IPS-18c (cell line): ENCODE results near the gene MAP3K2.

Experiments
- H3K4me3 ChIP-seq: 2 replicates; pipeline ENCODE4 v1.7.0; 2013; ENCODE audit warnings: low read depth, mild to moderate bottlenecking, low read length, moderate library complexity; ENCODE audit not compliant: insufficient read depth
- H3K9me3 ChIP-seq: one replicate; pipeline ENCODE4 v1.6.1; 2013; ENCODE audit warnings: mild to moderate bottlenecking, low read length, moderate library complexity; ENCODE audit not compliant: control insufficient read depth, insufficient read depth

MAP3K2 gene

GRCh38 chr2:127302168-127302567, 85.6 kb downstream of the MAP3K2 start:
- Histone ChIP-seq H3K4me3 (no peak overlapping the region), H3K9me3 (no peaks in the 10 kb centered on the region)

GRCh38 chr2:127293748-127294562, 93.8 kb downstream of the MAP3K2 start, which contains the start of gene ERCC3:
TSS of gene ERCC3 (minus strand) at chr2:127294144. CDS start at chr2:127294081, 63 bp downstream.
- no peaks in the 10 kb centered on the region for H3K9me3 ChIP-seq
- peak within 1 kb of the TSS; percentile 96 for H3K4me3 ChIP-seq

GRCh38 chr2:127293386-127293747, 94.4 kb downstream of the MAP3K2 start:
- Histone ChIP-seq H3K4me3 (peak overlapping the region; percentile 96), H3K9me3 (no peaks in the 10 kb centered on the region)

- peaks cover 3% of the 10 kb centered on the region for H3K9me3 ChIP-seq
- H3K4me3 ChIP-seq: no peak overlapping the region
Measured at GRCh38 chr2:127288274-127288673, 99.5 kb downstream of the MAP3K2 start.

- peaks cover 3% of the 10 kb centered on the region for H3K9me3 ChIP-seq
- H3K4me3 ChIP-seq: no peak overlapping the region
Measured at GRCh38 chr2:127283275-127283674, 104.5 kb downstream of the MAP3K2 start.

GRCh38 chr2:127280693-127281092, 107.1 kb downstream of the MAP3K2 start:
- peaks cover 3% of the 10 kb centered on the region for H3K9me3 ChIP-seq
- H3K4me3 ChIP-seq: no peak overlapping the region

GRCh38 chr2:127279781-127280180, 108.0 kb downstream of the MAP3K2 start:
- peaks cover 3% of the 10 kb centered on the region for H3K9me3 ChIP-seq
- no peak overlapping the region for H3K4me3 ChIP-seq

- Histone ChIP-seq H3K9me3 (peaks cover 3% of the 10 kb centered on the region), H3K4me3 (no peak overlapping the region)
Measured at GRCh38 chr2:127278959-127279358, 108.8 kb downstream of the MAP3K2 start.

GRCh38 chr2:127277028-127277427, 110.7 kb downstream of the MAP3K2 start:
- Histone ChIP-seq H3K4me3 (no peak overlapping the region), H3K9me3 (no peaks in the 10 kb centered on the region)

- Histone ChIP-seq H3K9me3 (no peaks in the 10 kb centered on the region), H3K4me3 (no peak overlapping the region)
Measured at GRCh38 chr2:127275789-127276188, 112.0 kb downstream of the MAP3K2 start.

GRCh38 chr2:127275356-127275755, 112.4 kb downstream of the MAP3K2 start:
- H3K9me3 ChIP-seq: no peaks in the 10 kb centered on the region
- no peak overlapping the region for H3K4me3 ChIP-seq

- H3K4me3 ChIP-seq: no peak overlapping the region
- H3K9me3 ChIP-seq: no peaks in the 10 kb centered on the region
Measured at GRCh38 chr2:127270663-127271062, 117.1 kb downstream of the MAP3K2 start.

- Histone ChIP-seq H3K9me3 (no peaks in the 10 kb centered on the region), H3K4me3 (no peak overlapping the region)
Measured at GRCh38 chr2:127261804-127262406, 125.9 kb downstream of the MAP3K2 start.

GRCh38 chr2:127259355-127259754, 128.4 kb downstream of the MAP3K2 start:
- Histone ChIP-seq H3K9me3 (no peaks in the 10 kb centered on the region), H3K4me3 (no peak overlapping the region)

- H3K4me3 ChIP-seq: no peak overlapping the region
- H3K9me3 ChIP-seq: no peaks in the 10 kb centered on the region
Measured at GRCh38 chr2:127256866-127257265, 130.9 kb downstream of the MAP3K2 start.

GRCh38 chr2:127256381-127256780, 131.4 kb downstream of the MAP3K2 start:
- H3K4me3 ChIP-seq: no peak overlapping the region
- no peaks in the 10 kb centered on the region for H3K9me3 ChIP-seq

- Histone ChIP-seq H3K4me3 (no peak overlapping the region), H3K9me3 (no peaks in the 10 kb centered on the region)
Measured at GRCh38 chr2:127255721-127256120, 132.1 kb downstream of the MAP3K2 start.

- no peaks in the 10 kb centered on the region for H3K9me3 ChIP-seq
- H3K4me3 ChIP-seq: no peak overlapping the region
Measured at GRCh38 chr2:127255146-127255545, 132.6 kb downstream of the MAP3K2 start.
